Renal pelvis (tissue), 4 donors: ENCODE data around the gene PDZK1. TPM values are rescaled to one million over a fixed set of nuclear protein-coding genes. Genes with fewer than 3 reads are reported as not detected.
"Not testable (repeated sequence)": the region's sequence is repeated elsewhere in the genome, so short reads cannot be mapped to it uniquely, and the experiment has no call there.

Experiments
- DNase-seq: peaks from one replicate; pipeline ENCODE4 v3.0.0-alpha.2; 2013
- polyA plus RNA-seq, 3 donors: library from polyadenylated mRNA; unstranded; fragments of 120-200 nt; gene quantifications; one replicate each; pipeline ENCODE4 v1.2.1, GENCODE V29; 2013; ENCODE audit not compliant: insufficient read length in 3 of 3

The PDZK1 gene
- polyA plus RNA-seq, 3 donors = 179 to 244 (median 186) TPM

DNA sequence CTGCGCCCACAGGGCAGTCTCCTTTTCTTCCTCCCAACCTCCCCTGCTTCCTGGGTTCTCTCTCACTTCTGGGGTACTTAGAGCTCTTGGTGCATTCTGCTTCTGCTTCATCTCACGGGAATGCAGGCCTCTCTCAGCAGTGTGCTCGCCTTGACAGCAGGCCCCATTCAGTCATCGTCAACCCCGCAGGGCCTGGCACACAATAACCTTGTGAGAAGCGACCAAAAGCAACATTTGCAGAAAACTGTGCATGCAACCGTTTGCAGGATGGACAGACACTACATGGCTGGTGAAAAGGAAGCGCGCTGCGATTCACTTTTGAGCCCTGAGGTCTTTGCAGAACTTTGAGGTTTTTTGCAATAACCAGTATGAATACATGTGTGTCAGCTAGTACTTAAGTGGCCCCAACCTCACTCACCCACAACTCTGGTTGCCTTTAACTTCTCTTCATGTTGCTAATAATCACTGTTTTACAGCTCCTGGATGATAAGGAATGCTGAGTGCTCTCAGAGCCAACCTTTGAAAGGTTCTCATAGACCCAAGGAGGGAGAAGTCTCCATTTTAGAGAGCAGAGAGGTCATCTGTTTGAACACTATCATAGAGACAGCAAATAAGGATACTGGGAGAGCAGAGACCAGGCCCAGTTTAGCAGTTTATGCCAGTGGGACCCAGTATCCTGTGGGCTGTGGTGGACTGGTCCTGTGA is 9.6 kb upstream of the PDZK1 start:
- no peak for DNase-seq

DNA sequence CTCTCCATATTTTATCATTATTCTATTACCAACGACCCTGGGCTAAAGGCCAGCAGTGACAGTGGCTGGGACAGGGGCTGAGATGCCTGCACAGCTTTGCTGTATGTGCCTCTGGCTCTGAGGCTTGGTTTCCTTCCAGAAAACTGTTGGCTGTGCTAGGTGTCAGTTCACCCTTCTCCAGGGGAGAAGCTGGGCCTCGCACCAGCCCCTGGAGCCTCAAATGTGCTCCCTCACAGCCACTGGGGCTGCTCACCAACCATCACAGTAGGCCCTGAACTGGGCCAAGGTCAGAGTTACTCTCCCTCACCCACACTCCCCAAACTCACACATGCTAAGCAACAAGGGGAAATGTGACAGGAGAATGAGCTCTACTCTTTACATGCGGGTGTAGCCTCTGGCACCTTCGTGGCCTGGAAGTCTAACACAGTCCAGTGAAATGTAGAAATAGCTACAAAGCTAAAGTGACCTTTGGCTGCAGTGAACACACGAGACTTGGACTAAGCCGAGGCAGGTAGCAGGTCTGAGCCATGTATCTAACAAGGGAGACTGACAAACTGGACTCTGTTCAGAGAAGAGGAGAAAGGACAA is 7.5 kb upstream of the PDZK1 start:
- DNase-seq = no peak

DNA sequence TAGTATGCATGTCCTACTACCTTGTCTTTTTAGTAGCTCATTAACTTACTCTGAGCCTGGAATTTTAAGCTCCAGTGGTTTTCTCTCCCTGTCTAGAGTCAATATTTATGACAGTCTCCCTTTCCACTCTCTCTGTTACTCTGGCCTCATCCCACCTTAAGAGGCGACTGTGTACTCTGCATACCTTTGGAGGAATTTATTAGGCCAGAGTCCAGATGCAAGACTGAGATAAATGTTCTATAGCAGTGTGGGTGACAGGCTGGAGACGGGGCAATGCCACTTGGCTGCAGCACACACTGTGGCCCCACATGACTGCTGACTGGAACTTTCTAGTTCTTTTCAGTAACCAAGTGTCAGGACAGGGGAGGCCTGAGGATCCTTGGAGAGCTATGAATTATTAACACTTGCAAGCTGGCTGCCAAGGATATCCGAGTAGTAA is 4.1 kb upstream of the PDZK1 start:
- DNase-seq = peak; percentile 83

DNA sequence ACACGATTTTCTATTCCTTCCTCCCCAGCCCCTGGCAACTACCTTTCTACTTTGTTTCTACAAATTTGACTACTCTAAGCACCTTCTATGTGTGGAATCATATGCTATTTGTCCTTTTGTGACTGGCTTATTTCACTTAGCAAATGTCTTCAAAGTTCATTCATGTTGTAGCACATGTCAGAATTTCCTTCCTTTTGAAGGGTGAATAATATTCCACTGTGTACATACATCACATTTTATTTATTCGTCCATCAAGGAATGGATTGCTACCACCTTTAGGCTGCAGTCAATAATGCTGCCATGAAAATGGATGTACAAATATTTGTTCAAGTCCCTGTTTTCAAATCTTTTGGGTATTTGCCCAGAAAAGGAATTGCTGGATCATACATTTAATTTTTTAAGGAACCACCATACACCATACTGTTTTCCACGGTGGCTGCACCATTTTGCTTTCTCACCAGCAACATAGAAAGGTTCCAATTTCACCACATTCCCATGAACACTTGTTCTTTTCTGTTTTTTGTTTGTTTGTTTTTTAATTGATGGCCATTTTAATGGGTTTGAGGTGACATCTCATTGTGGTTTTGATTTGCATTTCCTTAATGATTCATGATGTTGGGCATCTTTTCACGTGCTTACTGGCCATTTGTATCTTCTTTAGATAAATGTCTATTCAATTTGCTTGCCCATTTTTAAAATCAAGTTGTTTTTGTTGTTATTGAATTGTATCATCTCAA is 3.3 kb upstream of the PDZK1 start:
- no peak for DNase-seq

DNA sequence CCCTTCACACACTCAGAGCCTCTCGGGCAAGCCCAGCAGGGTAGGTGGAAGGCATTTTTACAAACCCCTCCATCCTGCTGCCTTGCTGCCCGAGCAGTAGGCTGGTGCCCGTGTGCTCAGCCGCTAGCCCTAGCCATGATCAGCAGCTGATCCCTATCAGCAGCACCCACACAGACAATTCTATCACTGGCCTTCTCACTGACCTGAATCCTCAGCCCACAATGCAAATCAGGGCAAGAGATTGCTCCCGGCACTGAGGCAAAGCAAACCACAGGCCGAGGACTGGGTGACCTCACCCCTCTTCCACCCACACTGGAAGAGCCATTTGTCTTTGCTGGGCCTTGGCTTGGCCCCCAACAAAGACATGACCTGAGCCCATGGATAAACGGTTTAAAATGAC is 895 bp upstream of the PDZK1 start:
- DNase-seq = no peak

DNA sequence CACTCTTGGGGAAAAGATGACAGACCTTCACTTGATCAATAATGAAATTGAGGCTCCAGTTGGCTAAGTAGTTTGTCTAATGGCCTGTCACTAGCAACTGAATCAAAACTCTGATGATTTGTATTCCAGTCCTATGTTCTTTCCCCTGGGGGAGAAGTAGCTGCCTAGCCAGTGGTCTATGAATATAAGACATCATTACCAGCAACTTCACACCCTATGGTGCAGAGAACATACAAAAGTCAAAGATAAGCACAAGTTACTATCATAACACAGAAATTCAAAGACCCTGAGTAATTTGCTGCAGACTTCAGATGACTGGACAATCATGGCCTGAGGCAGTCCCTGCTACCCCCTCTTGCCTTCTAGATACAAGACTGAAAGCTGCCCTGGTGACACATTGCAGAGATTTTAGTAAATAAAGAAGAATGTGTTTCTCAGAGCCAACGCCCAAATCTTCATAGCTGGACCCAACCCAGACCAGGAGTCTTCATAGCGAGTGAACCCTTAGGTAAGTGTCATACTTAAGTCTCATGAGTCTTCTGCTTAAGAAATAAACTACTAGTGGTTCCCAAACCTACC is 993 bp downstream of the PDZK1 start:
- DNase-seq = no peak

DNA sequence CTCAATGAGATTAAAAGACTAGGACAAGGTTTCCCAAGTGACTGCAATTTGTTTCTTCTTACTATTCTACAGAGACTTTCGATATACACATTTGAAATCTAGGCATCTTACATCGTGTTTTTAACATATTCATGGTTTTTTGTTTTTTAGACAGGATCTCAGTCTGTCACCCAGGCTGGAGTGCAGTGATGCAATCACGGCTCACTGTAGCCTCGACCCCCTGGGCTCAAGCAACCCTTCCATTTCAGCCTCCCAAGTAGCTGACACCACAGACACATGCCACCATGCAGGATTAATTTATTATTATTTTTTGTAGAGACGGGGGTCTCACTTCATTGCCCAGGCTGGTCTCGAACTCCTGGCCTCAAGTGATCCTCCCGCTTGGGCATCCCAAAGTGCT is 1.5 kb downstream of the PDZK1 start:
- DNase-seq = no peak

DNA sequence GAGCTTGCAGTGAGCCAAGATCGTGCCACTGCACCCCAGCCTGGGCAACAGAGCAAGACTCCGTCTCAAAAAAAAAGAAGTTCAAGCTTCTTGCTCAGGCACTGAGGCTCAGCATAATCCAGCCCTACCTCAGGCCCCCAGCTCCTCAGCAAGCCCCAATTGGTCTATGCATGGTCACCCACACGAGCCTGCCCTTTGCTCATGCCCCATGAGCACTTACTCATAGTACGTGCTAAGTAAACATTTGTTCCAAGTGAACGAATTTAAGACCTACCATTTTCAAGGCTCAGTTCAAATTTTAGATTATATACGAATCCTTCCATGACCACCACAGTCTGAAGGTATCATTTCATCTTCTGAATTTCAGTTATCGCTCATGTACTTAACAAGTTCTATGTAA is 4.3 kb downstream of the PDZK1 start:
- no peak for DNase-seq

DNA sequence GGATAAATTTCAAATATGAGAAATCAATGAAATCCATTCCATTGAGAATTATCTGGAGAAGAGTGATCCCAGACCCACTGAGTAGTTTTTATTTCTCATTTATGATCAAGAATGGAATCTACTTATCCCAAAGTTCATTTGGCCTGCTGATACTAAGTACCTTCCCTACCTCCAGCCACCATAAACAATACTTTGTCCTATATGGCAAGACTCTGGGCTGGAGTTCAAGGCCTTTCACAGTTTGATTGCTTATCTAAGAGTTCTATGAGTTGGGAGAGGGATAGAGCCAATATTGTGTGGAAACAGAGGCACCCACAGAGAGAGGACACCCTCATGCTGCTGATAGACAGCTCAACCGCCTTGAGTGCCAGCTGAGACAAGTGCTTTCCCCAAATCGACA is 5.1 kb downstream of the PDZK1 start:
- no peak for DNase-seq

DNA sequence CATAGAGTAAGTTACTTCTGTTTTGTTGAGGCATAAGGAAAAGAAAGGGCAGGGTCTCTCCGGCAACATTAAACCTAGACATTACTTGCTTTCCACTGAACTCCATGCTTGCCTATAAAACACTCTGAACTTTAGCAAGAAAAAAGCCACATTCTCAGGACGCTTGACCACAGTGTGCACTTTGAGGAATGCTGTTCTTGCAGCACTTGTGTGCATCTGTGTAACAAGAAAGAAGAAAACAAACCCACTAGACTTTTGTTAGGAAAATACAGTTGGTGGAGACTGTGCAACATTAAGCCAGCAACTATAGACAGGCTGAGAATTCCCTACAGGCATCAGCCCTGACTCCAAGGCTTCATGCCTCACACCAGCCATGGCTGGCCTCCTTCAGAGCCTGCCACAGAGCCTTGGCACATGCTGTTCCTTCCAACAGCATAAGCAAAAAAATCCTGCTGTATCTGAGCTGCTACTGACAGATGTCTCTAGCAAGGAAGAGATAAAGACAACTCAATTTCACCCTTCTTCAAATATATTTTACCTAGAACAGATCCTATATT is 5.8 kb downstream of the PDZK1 start:
- DNase-seq = no peak

DNA sequence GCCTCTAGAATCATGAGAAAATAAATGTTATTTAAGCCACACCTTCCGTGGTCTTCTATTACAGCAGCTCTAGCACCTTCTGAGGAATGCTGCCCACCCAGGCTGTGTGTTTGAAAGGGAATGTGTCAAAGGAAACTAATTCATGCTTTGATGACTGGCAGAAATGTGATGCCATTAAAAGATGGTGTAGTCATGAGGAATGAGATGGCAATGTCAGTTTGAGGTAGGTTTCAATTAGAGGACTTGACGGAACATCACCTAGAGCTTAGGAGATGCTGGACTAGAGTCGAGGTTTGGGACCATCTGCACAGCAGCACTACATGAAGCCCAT is 10.6 kb downstream of the PDZK1 start:
- no peak for DNase-seq

DNA sequence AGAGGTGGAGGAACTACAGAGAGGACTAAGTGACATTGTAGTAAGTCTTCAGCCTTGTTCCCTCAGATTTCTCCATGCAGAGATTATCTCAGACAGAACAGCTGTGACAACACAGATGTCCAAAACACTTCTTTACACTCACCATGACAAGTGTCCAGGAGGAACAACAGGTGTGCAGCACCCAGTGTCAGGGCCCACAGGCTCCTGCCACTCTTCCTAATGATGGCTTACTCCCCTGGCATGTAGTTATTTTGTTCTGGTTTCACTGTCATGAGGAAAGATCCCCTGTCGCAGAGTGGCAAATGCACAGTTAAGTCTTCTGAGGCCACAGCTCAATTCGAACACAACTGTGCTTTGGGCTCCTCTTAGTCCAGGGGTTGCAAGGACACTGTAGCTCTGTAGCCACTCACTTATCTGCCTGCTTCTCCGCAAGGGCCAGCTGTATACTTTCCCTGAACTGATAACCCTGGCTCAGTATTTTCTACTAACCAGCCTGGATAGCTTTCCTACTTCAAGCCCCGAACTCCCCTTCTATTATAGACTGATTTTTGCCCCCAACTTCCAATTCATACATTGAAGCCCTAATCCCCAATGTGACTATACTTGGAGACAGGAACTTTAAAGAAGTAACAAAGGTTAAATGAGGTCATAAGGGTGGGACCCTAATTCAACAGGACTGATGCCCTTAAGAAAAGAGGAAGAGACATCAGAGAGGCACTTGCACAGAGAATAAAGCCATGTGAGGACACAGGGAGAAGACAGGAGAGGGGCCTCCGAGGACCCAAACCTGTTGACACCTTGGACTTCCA is 11.1 kb downstream of the PDZK1 start:
- no peak for DNase-seq

DNA sequence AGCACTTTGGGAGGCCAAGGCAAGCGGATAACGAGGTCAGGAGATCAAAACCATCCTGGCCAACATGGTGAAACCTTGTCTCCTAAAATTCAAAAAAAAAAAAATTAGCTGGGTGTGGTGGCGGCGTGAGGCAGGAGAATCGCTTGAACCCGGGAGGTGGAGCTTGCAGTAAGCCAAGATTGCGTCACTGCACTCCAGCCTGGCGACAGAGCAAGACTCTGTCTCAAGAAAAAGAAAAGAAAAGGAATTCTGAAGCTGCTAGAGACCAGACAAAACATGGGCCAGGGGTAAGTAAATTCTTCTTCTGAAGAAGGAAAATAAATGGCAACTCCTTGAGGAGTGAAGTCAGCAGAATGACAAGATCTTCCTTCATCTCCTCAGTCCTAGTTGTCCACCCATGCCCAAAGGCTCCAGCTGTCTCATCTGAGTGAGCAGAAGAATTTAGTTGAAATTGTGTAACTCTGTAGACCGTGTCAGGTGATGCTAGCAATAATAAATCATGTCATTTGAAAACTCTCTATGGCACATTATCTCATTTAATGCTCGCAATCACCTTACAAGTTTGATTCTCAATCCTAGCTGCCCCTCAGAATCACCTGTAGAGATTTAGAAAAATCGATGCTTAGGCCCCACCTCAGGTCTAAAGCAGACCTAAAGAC is 14.3 kb downstream of the PDZK1 start:
- DNase-seq = no peak

DNA sequence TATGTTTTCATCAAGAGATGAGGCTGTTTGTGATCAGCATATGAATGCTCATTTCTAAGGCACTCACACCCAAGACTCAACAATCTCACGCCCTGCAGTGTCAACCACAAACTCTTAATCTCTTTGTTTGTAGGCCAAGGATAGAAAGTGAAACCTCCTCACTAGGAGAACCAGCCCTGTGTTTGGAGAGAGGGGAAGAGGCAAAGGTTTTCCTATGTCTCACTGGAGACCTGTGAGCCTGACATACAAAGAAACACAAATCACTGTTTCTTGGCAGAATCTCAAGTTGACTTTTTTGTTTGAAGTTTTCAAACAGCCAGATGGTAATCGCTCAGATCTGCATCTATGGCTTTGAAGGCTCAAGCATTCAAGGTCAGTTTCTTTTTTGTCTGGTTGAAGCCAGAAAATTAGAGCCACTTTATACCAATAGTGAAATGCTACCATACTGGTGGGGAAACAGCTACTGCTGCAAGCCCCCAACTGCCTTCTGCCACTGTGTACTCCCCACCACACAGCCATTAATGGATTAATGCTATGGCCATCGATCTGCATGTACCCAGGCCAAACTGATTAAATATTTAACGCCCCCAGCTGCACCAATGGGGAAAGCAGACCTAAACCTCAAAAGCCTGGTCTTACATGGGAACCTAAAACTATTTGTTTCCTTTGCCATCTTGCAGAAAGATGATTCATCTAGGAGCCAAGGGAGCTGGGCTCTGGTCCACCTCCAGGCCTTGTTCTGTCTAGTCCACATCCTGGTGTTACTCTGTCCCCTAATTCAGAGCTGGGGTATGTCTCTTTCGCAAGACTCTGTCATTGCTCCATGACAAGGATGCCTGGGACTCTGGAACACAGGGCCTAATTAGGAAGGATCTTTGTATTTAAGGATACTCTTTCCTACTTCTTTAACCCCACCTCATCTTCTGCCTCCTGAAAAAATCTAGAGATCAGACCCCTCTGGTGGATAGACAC is 16.3 kb downstream of the PDZK1 start:
- no peak for DNase-seq

DNA sequence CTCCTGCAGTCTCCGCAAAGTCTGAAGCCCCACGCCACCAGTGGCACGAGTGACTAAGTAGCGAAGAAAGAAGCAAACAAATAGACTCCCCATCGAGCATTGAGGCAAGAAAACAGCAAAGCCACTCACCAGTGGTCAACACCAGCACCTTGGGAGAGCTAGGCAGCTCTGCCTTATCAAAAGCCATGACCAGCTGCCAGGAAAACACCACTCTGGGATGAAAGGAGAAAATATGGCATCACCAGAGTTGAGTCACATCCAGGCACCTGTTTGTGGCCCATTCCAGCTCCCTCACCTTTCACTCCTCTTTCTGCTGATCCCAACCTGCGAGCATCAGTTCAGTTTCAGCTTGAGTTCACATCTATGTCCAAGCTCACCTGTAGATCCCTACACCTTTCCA is 17.2 kb downstream of the PDZK1 start:
- no peak for DNase-seq

DNA sequence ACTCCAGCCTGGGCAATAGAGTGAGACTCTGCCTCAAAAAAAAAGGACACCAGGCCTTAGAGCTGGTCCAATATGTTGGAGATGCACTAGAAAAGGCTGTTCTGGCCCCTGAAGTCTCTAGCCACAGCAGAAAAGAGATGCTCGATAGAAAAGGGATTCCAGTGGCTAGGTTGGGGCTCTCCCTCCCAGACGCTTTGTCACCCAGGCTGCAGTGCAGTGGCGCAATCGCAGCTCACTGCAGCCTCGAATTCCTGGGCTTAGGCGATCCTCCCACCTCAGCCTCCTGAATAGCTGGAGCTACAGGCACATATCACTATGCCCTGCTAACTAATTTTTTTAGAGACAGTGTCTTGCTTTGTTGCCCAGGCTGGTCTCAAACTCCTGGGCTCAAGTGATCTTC is 18.2 kb downstream of the PDZK1 start:
- no peak for DNase-seq

DNA sequence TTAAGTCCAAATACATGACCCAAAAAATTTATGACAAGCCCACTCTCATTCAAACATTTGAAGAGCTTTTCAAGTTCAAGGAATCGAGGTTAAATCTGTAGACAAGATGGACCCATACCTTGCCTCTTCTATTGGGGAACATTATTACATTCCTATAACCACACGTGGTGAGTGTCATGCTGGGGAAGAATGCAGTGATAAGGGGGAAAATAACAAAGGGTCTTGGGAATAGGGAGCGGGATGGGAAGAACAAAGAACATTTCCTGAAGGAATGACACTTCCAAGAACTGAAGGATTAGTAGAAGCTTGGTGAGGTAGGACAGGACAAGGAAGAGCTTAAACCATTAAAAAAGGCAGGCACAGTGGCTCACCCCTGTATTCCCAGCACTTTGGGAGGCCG is 18.8 kb downstream of the PDZK1 start:
- DNase-seq = no peak

DNA sequence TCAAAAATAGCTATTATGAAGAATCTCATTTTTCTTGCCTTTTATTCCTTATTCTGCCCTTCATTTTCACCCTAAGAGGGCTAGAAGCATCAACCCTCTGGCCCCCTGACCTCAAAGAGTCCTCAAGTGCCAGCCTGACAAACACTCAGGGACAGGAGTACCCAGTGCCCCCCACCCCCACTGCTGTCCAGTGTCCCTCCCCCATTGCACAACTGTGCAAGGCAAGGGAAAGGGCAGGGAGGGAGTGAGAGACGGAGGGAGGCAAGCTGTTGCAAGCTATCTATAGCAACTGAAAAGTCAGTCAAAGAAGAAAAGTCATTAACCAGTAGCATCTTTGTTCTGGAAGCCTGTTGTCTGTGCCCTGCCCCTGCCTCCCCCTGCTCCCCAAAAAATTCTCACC is 21.1 kb downstream of the PDZK1 start:
- not testable (repeated sequence) for DNase-seq

DNA sequence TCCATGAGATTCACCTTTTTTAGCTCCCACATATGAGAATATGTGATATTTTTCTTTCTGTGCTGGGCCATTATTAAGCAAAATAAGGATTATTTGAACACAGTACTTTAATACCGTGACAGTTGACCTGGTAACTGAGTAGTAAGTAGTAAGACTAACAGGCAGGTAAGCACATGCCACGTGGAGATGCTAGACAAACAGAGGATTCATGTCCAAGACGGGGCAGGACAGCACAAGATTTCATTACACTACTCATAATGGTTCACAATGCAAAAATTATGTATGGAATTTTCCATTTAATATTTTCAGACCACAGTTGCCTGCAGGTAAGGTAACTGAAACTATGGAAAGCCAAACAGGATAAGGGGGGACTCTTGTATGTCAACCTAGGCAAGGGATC is 22.3 kb downstream of the PDZK1 start:
- not testable (repeated sequence) for DNase-seq

DNA sequence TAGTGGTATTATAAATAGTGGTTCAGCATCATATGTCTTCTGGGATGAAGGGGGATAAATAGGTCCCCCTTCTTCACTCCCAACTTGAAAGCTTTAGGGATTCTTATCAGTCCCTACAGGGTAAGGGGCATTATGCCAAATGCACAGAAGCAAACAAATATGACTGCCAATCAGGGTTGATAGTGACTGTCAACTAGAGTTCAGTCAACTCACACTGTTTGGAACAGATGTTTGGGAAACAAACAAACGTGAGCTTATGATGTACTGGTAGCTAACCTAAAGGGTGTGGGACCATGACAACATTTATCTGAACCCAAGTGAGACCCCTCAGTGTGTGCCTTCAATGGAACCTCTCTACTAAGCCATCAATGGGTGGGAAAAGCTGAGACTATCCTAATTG is 34.0 kb downstream of the PDZK1 start:
- DNase-seq = not testable (repeated sequence)
